Stimulated activated CD8-positive, alpha-beta memory T cell treated with anti-CD3 and anti-CD28 coated beads, Interleukin-4, amount 100 ng/mL, for 24 hours (primary cell): ENCODE results near the gene HHATL.

Experiments
- DNase-seq: peaks from one replicate; pipeline ENCODE4 v3.0.0-alpha.2; 2020; ENCODE audit warnings: low read depth

HHATL gene

DNA sequence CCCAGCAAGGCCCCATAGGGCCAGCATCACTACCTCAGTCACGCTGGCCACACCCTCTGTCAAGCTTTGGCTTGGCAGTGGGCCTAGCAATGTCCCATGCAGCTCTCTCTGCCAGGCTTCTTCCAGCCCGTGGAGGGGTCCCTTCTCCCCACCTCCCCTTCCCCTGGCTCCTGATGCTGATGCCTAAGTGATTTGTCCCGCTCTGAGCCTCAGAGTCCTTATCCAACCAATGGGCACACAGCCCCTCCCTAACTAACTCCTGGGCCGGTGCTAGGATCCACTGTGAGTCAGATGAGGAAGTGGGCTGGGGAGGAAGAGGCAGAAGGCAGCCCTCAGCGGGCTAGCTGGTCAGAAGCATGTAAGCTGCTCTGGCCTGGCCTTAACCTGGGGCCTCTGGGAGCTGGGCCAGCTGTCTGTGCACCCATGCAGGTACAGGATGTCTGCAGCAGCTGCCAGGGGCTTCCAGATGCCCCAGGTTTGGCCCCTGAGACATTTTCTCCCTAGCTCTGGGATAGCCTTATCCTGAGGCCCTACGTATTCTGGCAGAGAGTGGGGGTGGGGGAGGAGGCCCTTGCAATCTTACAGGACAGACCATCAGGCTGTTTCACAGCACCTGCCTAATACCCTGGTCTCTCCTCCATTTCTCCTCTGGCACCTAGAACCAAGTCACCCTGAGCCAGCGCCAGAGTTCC lies 49.8 kb downstream of the HHATL start:
- no peak for DNase-seq

DNA sequence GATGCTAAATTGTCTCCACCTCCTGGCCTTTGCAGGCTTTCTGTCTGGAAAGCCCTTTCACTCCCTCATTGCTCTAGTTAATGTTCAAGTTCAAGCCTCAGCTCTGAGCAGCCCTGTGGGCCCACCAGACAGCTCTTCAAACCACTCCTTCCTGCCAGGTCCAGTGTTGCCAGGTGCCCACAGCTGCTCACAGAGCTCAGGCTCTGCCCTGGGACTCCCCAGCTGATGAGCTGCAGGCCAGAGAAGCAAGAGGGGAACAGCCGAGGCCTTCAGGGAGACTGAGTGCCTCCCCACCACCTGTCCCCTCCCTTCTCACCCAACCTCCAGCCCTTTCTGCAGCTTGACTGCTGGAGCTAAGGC lies 50.4 kb downstream of the HHATL start:
- no peak for DNase-seq

DNA sequence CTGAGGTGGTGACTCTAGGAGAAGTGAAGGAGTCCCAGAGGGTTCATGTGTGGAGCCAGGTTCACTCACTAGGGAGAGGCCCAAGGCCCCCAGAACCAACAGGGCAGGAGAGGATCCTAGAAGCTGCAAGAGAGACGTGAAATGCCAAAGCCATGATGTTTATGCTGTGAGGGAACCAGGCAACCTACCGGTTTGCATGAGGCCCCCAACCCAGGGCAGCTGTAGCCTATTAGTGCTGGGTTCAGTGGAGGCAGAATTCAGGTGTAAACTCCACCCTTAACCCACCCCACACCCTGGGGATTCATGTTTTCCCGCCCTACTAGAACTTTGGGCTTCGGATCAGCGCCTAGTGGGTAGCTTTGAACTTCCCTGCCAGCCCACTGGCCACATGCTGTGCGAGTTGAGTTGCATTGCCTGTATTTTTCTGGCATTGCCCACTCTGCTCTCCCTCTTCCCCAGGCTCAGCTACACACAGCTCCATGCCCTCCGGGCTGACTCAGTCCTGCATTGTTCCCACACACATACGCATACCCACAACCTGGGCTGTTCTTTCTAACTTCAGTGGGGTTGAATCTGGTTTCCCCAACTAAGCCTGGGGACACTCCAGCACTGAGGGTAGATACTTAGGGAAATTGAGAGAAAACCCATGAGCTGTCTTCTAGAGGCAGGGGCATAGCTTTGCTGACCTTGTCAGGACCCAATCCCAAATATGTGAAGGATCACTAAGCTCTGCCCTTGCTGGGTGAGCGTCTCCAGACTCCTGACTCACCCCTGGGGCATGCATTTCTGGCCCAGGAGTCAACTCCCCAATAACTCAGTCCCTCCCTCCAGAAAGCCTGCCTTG lies 51.1 kb downstream of the HHATL start:
- no peak for DNase-seq

DNA sequence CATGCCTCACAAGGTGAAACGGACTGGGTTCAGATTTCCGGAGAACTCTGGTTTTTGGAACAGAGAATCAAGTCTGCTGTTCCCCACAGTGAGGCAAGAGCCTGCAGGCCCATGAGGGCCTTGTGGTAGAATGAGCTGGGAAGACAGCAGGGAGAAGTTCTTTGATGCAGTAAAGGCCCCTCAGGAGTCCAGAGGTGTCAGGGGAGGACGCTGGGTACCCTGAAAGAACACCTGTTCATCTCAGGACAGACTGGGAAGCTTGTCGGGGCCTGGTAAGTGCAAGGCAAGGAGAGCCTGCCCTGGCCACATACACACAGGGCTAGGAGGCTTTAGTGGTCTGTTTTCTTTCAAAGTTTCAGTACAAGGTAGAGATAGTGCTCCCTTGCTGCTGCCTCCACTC lies 52.8 kb downstream of the HHATL start:
- no peak for DNase-seq

DNA sequence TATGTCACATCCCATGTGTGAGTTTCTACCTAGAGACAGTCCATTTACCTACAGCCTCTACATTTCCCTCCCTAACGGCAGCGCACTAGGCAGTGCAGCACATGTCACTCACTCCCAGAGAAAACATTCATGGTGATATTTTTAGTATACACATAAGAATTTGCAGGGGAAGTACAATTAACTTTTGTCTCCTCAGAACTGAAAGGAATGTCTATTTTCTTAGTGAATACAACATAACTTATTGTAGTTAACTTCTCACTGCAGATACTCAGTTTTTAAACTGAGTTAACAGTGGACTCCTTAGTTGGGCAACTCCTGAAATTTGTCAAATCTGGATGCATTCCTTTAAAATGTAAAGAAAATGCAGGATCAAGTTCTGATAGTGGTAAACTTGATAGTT lies 53.6 kb downstream of the HHATL start:
- DNase-seq = no peak

DNA sequence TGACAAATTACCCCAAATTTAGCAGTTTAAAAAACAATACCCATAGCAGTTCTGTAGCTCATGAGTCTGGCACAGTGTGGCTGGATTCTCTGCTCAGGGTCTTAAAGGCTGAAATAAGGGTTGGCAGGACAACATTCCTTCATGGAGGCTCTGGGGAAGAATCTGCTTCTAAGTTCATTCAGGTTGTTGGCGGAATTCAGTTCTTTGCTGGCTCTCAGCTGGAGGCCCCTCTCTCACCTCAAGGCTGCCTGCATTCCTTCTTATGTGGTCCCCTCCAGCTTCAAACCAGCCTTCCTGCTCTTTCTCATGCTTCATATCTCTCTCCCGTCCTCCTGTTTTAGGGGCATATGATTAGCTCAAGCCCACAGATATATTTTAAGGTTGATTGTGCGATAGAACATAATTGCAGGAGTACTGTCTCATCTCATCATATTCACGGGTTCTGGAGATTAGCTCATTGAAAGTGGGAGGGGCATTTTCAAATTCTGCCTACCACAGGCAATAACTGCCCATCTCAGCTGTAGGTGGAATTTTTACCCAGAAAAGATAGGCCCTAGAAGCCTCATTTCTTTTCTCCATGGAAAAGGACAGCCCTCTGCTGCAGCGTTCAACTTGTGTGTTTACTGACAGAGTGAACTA lies 54.7 kb downstream of the HHATL start:
- DNase-seq = no peak
